CD4-positive, alpha-beta T cell treated with Interleukin-4 for 1 hour (primary cell): ENCODE results near the gene MYO1B.

Source experiments
- DNase-seq, 2 donors: peaks; one replicate each; pipeline ENCODE4 v3.0.0-alpha.2; 2020 to 2022

Gene MYO1B

GRCh38 chr2:191228333-191228732 lies 16.9 kb upstream of the MYO1B start:
- DNase-seq = no peak

GRCh38 chr2:191228861-191229260 lies 16.3 kb upstream of the MYO1B start:
- no peak for DNase-seq

GRCh38 chr2:191230174-191230573 lies 15.0 kb upstream of the MYO1B start:
- no peak for DNase-seq

GRCh38 chr2:191231995-191232394 lies 13.2 kb upstream of the MYO1B start:
- DNase-seq = no peak

- DNase-seq = no peak
Measured at GRCh38 chr2:191233533-191233932, 11.7 kb upstream of the MYO1B start.

GRCh38 chr2:191234376-191234775 lies 10.8 kb upstream of the MYO1B start:
- no peak for DNase-seq

- DNase-seq = no peak
Measured at GRCh38 chr2:191240871-191241270, 4.3 kb upstream of the MYO1B start.

GRCh38 chr2:191241418-191241817 lies 3.8 kb upstream of the MYO1B start:
- no peak for DNase-seq

GRCh38 chr2:191243154-191243553 lies 2.0 kb upstream of the MYO1B start:
- no peak for DNase-seq

- DNase-seq = no peak
Measured at GRCh38 chr2:191244350-191244749, 854 bp upstream of the MYO1B start.

- peak in 1 of 2 donors; percentile 7 for DNase-seq
Measured at GRCh38 chr2:191245869-191246531, 796 bp downstream of the MYO1B start.

GRCh38 chr2:191246820-191247380 lies 1.7 kb downstream of the MYO1B start:
- no peak for DNase-seq

GRCh38 chr2:191247381-191248057 lies 2.3 kb downstream of the MYO1B start:
- no peak for DNase-seq

GRCh38 chr2:191249156-191249813 lies 4.1 kb downstream of the MYO1B start:
- no peak for DNase-seq

GRCh38 chr2:191250400-191250799 lies 5.2 kb downstream of the MYO1B start:
- DNase-seq = no peak

GRCh38 chr2:191250986-191251385 lies 5.8 kb downstream of the MYO1B start:
- no peak for DNase-seq

- DNase-seq = no peak
Measured at GRCh38 chr2:191252699-191253098, 7.5 kb downstream of the MYO1B start.

- no peak for DNase-seq
Measured at GRCh38 chr2:191253476-191253875, 8.3 kb downstream of the MYO1B start.

GRCh38 chr2:191255271-191255670 lies 10.1 kb downstream of the MYO1B start:
- DNase-seq = no peak

GRCh38 chr2:191255756-191256312 lies 10.6 kb downstream of the MYO1B start:
- DNase-seq = no peak

- DNase-seq = no peak
Measured at GRCh38 chr2:191257934-191258333, 12.7 kb downstream of the MYO1B start.

- no peak for DNase-seq
Measured at GRCh38 chr2:191258996-191259395, 13.8 kb downstream of the MYO1B start.

- no peak for DNase-seq
Measured at GRCh38 chr2:191262436-191262835, 17.2 kb downstream of the MYO1B start.

GRCh38 chr2:191263050-191263449 lies 17.8 kb downstream of the MYO1B start:
- no peak for DNase-seq
